Testis (tissue), 3 donors: Measurements from ENCODE around the gene HMG20B. TPM values are rescaled to one million over a fixed set of nuclear protein-coding genes. Genes with fewer than 3 reads are reported as not detected.

Experiments
- DNase-seq: peaks from one replicate; pipeline ENCODE4 v3.0.0-alpha.2; 2019
- H3K27ac ChIP-seq, 2 donors: fragments of 200-600 bp; sonication (generic); one replicate each; pipeline ENCODE4 v1.5.1; 2019
- H3K27me3 ChIP-seq: fragments of 200-600 bp; sonication (generic); one replicate; pipeline ENCODE4 v1.5.1; 2019
- H3K36me3 ChIP-seq: fragments of 200-600 bp; sonication (generic); one replicate; pipeline ENCODE4 v1.5.1; 2017; ENCODE audit warnings: low read depth; ENCODE audit errors: missing control alignments
- H3K4me1 ChIP-seq: fragments of 200-600 bp; sonication (generic); one replicate; pipeline ENCODE4 v1.5.1; 2019
- H3K4me3 ChIP-seq, 2 donors: fragments of 200-600 bp; sonication (generic); one replicate each; pipeline ENCODE4 v1.5.1; 2017 to 2019
- H3K9me3 ChIP-seq: fragments of 200-600 bp; sonication (generic); one replicate; pipeline ENCODE4 v1.5.1; 2017
- CTCF ChIP-seq, 3 experiments: fragments of 450-650 bp in 2 of 3; fragments of 200-600 bp in 1 of 3; sonication (generic) in 1 of 3; IDR thresholded peaks; one replicate each; pipeline ENCODE4 v1.5.1; 2016 to 2019; ENCODE audit warnings: antibody characterized with exemption in 3 of 3, mild to moderate bottlenecking in 2 of 3, moderate library complexity in 1 of 3
- POLR2A ChIP-seq: fragments of 450-650 bp; IDR thresholded peaks from one replicate; pipeline ENCODE4 v1.6.1; 2017; ENCODE audit warnings: antibody characterized with exemption, mild to moderate bottlenecking, moderate library complexity
- WGBS, 2 donors: methylation state at CpG; one replicate each; pipeline ENCODE4 v1.1.5; 2018; 5-methylcytosine and 5-hydroxymethylcytosine counted together
- intact Hi-C: fragments of 100-400 bp; cut with DNase I; formaldehyde crosslinking; loops from one replicate; pipeline ENCODE4 v1.15.1; 2023; ENCODE audit warnings: low total_unique reads
- polyA plus RNA-seq: library from polyadenylated mRNA; stranded (reverse); fragments of 350-450 nt; fragmentation: Illumina TruSeq; extraction: RNeasy Lipid Tissue Mini Kit (QIAGEN cat#74804); gene quantifications from one replicate; pipeline ENCODE4 v1.2.3, GENCODE V29; 2014; ENCODE audit warnings: low read depth, low replicate concordance; ENCODE audit not compliant: insufficient read depth
- total RNA-seq, 2 donors: library from RNA; depleted of rRNA; stranded (reverse); fragments of >200 nt; gene quantifications; one replicate each; pipeline ENCODE4 v1.2.3, GENCODE V29; 2016

HMG20B gene
- total and polyA plus RNA-seq, 3 donors from 2014 or later, result 66.2 to 129 (median 108) TPM

GRCh38 chr19:3535981-3536380, 36.8 kb upstream of the HMG20B start:
- WGBS, 2 donors, result 66 to 68% methylated on average over 8 to 10 of the region's 10 CpGs
- intact Hi-C loops, result no loop called here
- H3K4me3 ChIP-seq, result no peak overlapping the region
- H3K4me1 ChIP-seq, result peaks cover 35% of the 10 kb centered on the region
- H3K27me3 ChIP-seq, result no peaks in the 10 kb centered on the region
- DNase-seq, result no peak
- H3K27ac ChIP-seq, result peak overlapping the region; percentile 62 to 66
- H3K9me3 ChIP-seq, result no peaks in the 10 kb centered on the region
- no peak for TF ChIP-seq CTCF (IDR thresholded peaks at IDR 0.05)
- TF ChIP-seq POLR2A, result no peak
- no peaks in the 10 kb centered on the region for H3K36me3 ChIP-seq

- no peak overlapping the region for H3K4me3 ChIP-seq
- peak overlapping the region; percentile 62 to 66 for H3K27ac ChIP-seq
- H3K36me3 ChIP-seq, result no peaks in the 10 kb centered on the region
- intact Hi-C loops, result no loop called here
- H3K4me1 ChIP-seq, result peaks cover 35% of the 10 kb centered on the region
- TF ChIP-seq POLR2A (no peak), CTCF (IDR thresholded peaks at IDR 0.05) (no peak)
- WGBS, 2 donors, result 59 to 60% methylated on average over 1 to 27 of the region's 27 CpGs
- peak; percentile 76 for DNase-seq
- H3K9me3 ChIP-seq, result no peaks in the 10 kb centered on the region
- no peaks in the 10 kb centered on the region for H3K27me3 ChIP-seq
Observed at GRCh38 chr19:3536429-3537100, 36.2 kb upstream of the HMG20B start.

DNA sequence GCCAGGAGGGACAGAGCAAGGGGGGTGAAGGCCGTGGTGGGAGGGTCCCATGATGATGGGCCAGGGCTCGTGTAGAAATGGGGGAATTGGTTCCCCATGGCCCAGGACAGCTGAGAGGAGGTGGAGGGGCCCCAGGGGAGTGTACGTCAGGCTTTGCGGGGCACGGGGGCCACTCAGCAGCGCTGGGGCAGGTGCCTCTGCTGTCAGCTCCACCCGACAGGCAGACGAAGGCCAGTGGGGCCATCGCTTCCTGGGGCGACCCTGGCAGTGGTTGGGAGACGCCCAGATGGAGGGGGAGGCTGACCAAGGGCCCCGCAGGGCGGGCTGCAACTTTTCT, 35.7 kb upstream of the HMG20B start:
- H3K27ac ChIP-seq, result peak overlapping the region; percentile 62 to 66
- 43 to 52% methylated on average over 12 to 13 of the region's 13 CpGs for WGBS, 2 donors
- intact Hi-C loops, result no loop called here
- H3K4me1 ChIP-seq, result peaks cover 35% of the 10 kb centered on the region
- TF ChIP-seq CTCF (IDR thresholded peaks at IDR 0.05) (no peak), POLR2A (no peak)
- H3K4me3 ChIP-seq, result no peak overlapping the region
- H3K27me3 ChIP-seq, result no peaks in the 10 kb centered on the region
- no peak for DNase-seq
- H3K9me3 ChIP-seq, result no peaks in the 10 kb centered on the region
- H3K36me3 ChIP-seq, result no peaks in the 10 kb centered on the region

GRCh38 chr19:3537438-3538240, 35.1 kb upstream of the HMG20B start:
- no peaks in the 10 kb centered on the region for H3K36me3 ChIP-seq
- H3K9me3 ChIP-seq, result no peaks in the 10 kb centered on the region
- TF ChIP-seq POLR2A (no peak), CTCF (IDR thresholded peaks at IDR 0.05) (no peak)
- intact Hi-C loops, result no loop called here
- WGBS, 2 donors, result 73 to 78% methylated on average over 21 to 22 of the region's 22 CpGs
- H3K4me1 ChIP-seq, result peaks cover 35% of the 10 kb centered on the region
- peak overlapping the region; percentile 62 to 66 for H3K27ac ChIP-seq
- no peaks in the 10 kb centered on the region for H3K27me3 ChIP-seq
- no peak overlapping the region for H3K4me3 ChIP-seq
- no peak for DNase-seq
